GM23338 (cell line): ENCODE measurements around the gene LAMC3. TPM values are rescaled to one million over a fixed set of nuclear protein-coding genes. Genes with fewer than 3 reads are reported as not detected.
"Not testable (repeated sequence)": the region's sequence is repeated elsewhere in the genome, so short reads cannot be mapped to it uniquely, and the experiment has no call there.

Experiments
- ATAC-seq: fragments of 200-7000 bp; cut with Tn5 transposase; 3 replicates; pipeline ENCODE4 v1.9.1; 2020
- DNase-seq: peaks from one replicate; pipeline ENCODE4 v3.0.0-alpha.2; 2015; ENCODE audit warnings: low spot score
- H2AFZ ChIP-seq: fragments of 200-600 bp; sonication (generic); 2 replicates; pipeline ENCODE4 v1.8.0; 2016; ENCODE audit warnings: antibody characterized with exemption, mild to moderate bottlenecking, moderate library complexity
- H3F3A ChIP-seq: fragments of 200-600 bp; sonication (generic); replicated peaks from 2 replicates; pipeline ENCODE4 v1.8.0; 2017; ENCODE audit warnings: antibody characterized with exemption, mixed run types, low read depth
- H3K27ac ChIP-seq: fragments of 200-600 bp; sonication (generic); 2 replicates; pipeline ENCODE4 v1.6.1; 2016; ENCODE audit warnings: low read depth
- H3K27me3 ChIP-seq: fragments of 200-600 bp; sonication (generic); 2 replicates; pipeline ENCODE4 v1.8.0; 2016; ENCODE audit warnings: mild to moderate bottlenecking, mixed run types, moderate library complexity; ENCODE audit not compliant: insufficient read depth
- H3K36me3 ChIP-seq: fragments of 200-600 bp; sonication (generic); 2 replicates; pipeline ENCODE4 v1.8.0; 2016; ENCODE audit warnings: mild to moderate bottlenecking; ENCODE audit not compliant: insufficient read depth
- H3K4me1 ChIP-seq: fragments of 200-600 bp; sonication (generic); 2 replicates; pipeline ENCODE4 v1.8.0; 2016; ENCODE audit warnings: mild to moderate bottlenecking, moderate library complexity; ENCODE audit not compliant: insufficient read depth
- H3K4me2 ChIP-seq: fragments of 200-600 bp; sonication (generic); 2 replicates; pipeline ENCODE4 v1.7.1; 2017; ENCODE audit warnings: mixed run types
- H3K4me3 ChIP-seq: fragments of 200-600 bp; sonication (generic); 2 replicates; pipeline ENCODE4 v1.6.1; 2016; ENCODE audit warnings: mixed run types
- H3K79me2 ChIP-seq: fragments of 200-600 bp; sonication (generic); replicated peaks from 2 replicates; pipeline ENCODE4 v1.8.0; 2017; ENCODE audit warnings: mild to moderate bottlenecking; ENCODE audit not compliant: insufficient read depth
- H3K9me2 ChIP-seq: fragments of 200-600 bp; sonication (generic); 2 replicates; pipeline ENCODE4 v1.8.0; 2017; ENCODE audit not compliant: insufficient read depth
- H4K20me1 ChIP-seq: fragments of 200-600 bp; sonication (generic); replicated peaks from 2 replicates; pipeline ENCODE4 v1.8.0; 2017; ENCODE audit warnings: mild to moderate bottlenecking; ENCODE audit not compliant: insufficient read depth
- H3K27ac Mint-ChIP-seq: 2 replicates; pipeline ENCODE4 v1.8.0; 2020; ENCODE audit warnings: inconsistent platforms, mild to moderate bottlenecking, moderate library complexity, mixed read lengths
- H3K27me3 Mint-ChIP-seq: 3 replicates; pipeline ENCODE4 v1.8.0; 2022; ENCODE audit warnings: low read depth, mild to moderate bottlenecking, moderate library complexity, mixed read lengths, inconsistent platforms; ENCODE audit not compliant: insufficient read depth, poor library complexity
- H3K36me3 Mint-ChIP-seq: 3 replicates; pipeline ENCODE4 v1.8.0; 2021; ENCODE audit warnings: low read depth, mild to moderate bottlenecking, inconsistent platforms, moderate library complexity, mixed read lengths
- H3K4me1 Mint-ChIP-seq: 3 replicates; pipeline ENCODE4 v1.8.0; 2020; ENCODE audit warnings: mild to moderate bottlenecking, inconsistent platforms, mixed read lengths
- H3K4me3 Mint-ChIP-seq: 3 replicates; pipeline ENCODE4 v1.8.0; 2021; ENCODE audit warnings: moderate library complexity, mild to moderate bottlenecking, inconsistent platforms, mixed read lengths
- H3K9me3 Mint-ChIP-seq: 3 replicates; pipeline ENCODE4 v1.8.0; 2020; ENCODE audit warnings: moderate library complexity, mild to moderate bottlenecking, inconsistent platforms, mixed read lengths
- CREB1 ChIP-seq: fragments of 250-450 bp; sonication (Bioruptor Pico); IDR thresholded peaks from 2 replicates; pipeline ENCODE4 v1.5.0; 2020; ENCODE audit warnings: low read depth, mild to moderate bottlenecking, moderate library complexity
- EZH2 ChIP-seq: fragments of 200-600 bp; sonication (generic); IDR thresholded peaks from one replicate; pipeline ENCODE4 v1.8.0; 2017; ENCODE audit warnings: antibody characterized with exemption, mild to moderate bottlenecking, low read depth; ENCODE audit not compliant: unreplicated experiment
- JUNB ChIP-seq: IDR thresholded peaks from one replicate; pipeline ENCODE4 v1.6.1; 2016; ENCODE audit warnings: antibody characterized with exemption; ENCODE audit not compliant: unreplicated experiment
- NANOG ChIP-seq: IDR thresholded peaks from 2 replicates; pipeline ENCODE4 v1.6.1; 2016; ENCODE audit warnings: antibody characterized with exemption, borderline replicate concordance
- POLR2AphosphoS5 ChIP-seq: IDR thresholded peaks from 2 replicates; pipeline ENCODE4 v1.6.1; 2016; ENCODE audit warnings: antibody characterized with exemption, low read depth
- STAT1 ChIP-seq: IDR thresholded peaks from one replicate; pipeline ENCODE4 v1.6.1; 2016; ENCODE audit warnings: antibody characterized with exemption; ENCODE audit not compliant: unreplicated experiment
- ZNF114 ChIP-seq: fragments of 250-450 bp; sonication (Bioruptor Pico); IDR thresholded peaks from 2 replicates; pipeline ENCODE4 v1.5.0; 2020; ENCODE audit warnings: mild to moderate bottlenecking, moderate library complexity
- ZNF462 ChIP-seq: fragments of 250-450 bp; sonication (Bioruptor Pico); IDR thresholded peaks from 2 replicates; pipeline ENCODE4 v1.5.0; 2020; ENCODE audit warnings: mild to moderate bottlenecking, moderate library complexity
- polyA plus RNA-seq: library from polyadenylated mRNA; unstranded; fragments of >200 nt; fragmentation: Nextera tagmentation; extraction: Ambion mirVana; gene quantifications from 2 replicates; pipeline ENCODE4 v1.2.1, GENCODE V29; 2016
- total RNA-seq: library from RNA; depleted of rRNA; stranded (reverse); fragments of >200 nt; shearing (Covaris generic); gene quantifications from 2 replicates; pipeline ENCODE4 v1.2.3, GENCODE V29; 2014
- TF ChIP-seq, protein P1 (sequence below): IDR thresholded peaks from one replicate; pipeline ENCODE4 v1.6.1; 2018; ENCODE audit warnings: antibody characterized with exemption; ENCODE audit not compliant: unreplicated experiment
- TF ChIP-seq, protein P2 (sequence below), 2 experiments: fragments of 200-600 bp in 1 of 2; sonication (generic) in 1 of 2; conservative IDR thresholded peaks; 2 replicates each; pipeline versions ENCODE4 v1.5.1 to v1.6.1; 2016 to 2017; ENCODE audit warnings: antibody characterized with exemption in 2 of 2, low read depth in 2 of 2, mild to moderate bottlenecking in 2 of 2, moderate library complexity in 1 of 2

Gene LAMC3
- total and polyA plus RNA-seq, 2 experiments from 2014 or later = 9.0 to 27.4 TPM

- H3K4me3 ChIP-seq, H3K36me3 ChIP-seq, H3K27ac Mint-ChIP-seq, H3K9me2 ChIP-seq, H3K27ac ChIP-seq, H3K4me2 ChIP-seq, H3F3A ChIP-seq, H3K4me3 Mint-ChIP-seq, H3K36me3 Mint-ChIP-seq, H2AFZ ChIP-seq, H3K4me1 ChIP-seq, H4K20me1 ChIP-seq, DNase-seq, H3K27me3 ChIP-seq, H3K4me1 Mint-ChIP-seq, H3K79me2 ChIP-seq, ATAC-seq, H3K9me3 Mint-ChIP-seq: not testable (repeated sequence)
- peaks cover 11% of the 10 kb centered on the region for H3K27me3 Mint-ChIP-seq
Measured at GRCh38 chr9:131034749-131035148, 25.8 kb downstream of the LAMC3 start.

DNA sequence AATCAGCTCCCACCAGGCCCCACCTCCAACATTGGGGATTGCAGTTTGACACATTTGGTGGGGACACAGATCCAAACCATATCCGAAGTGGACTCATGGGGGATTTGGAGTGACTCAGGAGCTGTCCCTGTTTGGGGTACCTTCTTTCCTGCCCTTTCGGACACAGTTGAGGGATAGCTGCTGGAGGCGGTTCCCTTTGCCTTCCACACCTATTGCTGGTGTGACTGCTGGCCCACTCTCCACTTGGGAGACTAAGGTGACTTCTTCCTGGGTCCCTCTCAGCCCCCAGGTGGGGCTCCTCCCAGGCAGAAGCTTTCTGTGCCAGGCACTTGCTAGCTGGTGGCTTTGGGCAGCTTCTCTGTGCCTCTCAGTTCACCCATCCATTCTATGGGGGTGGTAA lies 26.6 kb downstream of the LAMC3 start:
- no peaks in the 10 kb centered on the region for H3K27me3 ChIP-seq
- Mint-ChIP-seq H3K4me3 (no peak overlapping the region), H3K36me3 (no peaks in the 10 kb centered on the region; the same call in 2 of the 3 replicates), H3K27me3 (peaks cover 16% of the 10 kb centered on the region), H3K4me1 (no peaks in the 10 kb centered on the region; the same call in 1 of the 3 replicates), H3K9me3 (peaks cover 3% of the 10 kb centered on the region; the same call in 1 of the 3 replicates), H3K27ac (no peak overlapping the region)
- ATAC-seq = no peak
- H2AFZ ChIP-seq = no peak overlapping the region
- H3K9me2 ChIP-seq = no peaks in the 10 kb centered on the region
- H3K4me2 ChIP-seq = no peak overlapping the region
- no peak overlapping the region for H3K4me3 ChIP-seq
- H3K27ac ChIP-seq = no peak overlapping the region
- H3F3A ChIP-seq = no peaks in the 10 kb centered on the region
- TF ChIP-seq, protein P1, sequence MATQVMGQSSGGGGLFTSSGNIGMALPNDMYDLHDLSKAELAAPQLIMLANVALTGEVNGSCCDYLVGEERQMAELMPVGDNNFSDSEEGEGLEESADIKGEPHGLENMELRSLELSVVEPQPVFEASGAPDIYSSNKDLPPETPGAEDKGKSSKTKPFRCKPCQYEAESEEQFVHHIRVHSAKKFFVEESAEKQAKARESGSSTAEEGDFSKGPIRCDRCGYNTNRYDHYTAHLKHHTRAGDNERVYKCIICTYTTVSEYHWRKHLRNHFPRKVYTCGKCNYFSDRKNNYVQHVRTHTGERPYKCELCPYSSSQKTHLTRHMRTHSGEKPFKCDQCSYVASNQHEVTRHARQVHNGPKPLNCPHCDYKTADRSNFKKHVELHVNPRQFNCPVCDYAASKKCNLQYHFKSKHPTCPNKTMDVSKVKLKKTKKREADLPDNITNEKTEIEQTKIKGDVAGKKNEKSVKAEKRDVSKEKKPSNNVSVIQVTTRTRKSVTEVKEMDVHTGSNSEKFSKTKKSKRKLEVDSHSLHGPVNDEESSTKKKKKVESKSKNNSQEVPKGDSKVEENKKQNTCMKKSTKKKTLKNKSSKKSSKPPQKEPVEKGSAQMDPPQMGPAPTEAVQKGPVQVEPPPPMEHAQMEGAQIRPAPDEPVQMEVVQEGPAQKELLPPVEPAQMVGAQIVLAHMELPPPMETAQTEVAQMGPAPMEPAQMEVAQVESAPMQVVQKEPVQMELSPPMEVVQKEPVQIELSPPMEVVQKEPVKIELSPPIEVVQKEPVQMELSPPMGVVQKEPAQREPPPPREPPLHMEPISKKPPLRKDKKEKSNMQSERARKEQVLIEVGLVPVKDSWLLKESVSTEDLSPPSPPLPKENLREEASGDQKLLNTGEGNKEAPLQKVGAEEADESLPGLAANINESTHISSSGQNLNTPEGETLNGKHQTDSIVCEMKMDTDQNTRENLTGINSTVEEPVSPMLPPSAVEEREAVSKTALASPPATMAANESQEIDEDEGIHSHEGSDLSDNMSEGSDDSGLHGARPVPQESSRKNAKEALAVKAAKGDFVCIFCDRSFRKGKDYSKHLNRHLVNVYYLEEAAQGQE = no peak
- TF ChIP-seq JUNB (no peak), ZNF114 (no peak), POLR2AphosphoS5 (no peak), CREB1 (no peak), ZNF462 (CRISPR knock-in tag) (no peak), STAT1 (no peak), NANOG (no peak), EZH2 (no peak)
- TF ChIP-seq, protein P2, sequence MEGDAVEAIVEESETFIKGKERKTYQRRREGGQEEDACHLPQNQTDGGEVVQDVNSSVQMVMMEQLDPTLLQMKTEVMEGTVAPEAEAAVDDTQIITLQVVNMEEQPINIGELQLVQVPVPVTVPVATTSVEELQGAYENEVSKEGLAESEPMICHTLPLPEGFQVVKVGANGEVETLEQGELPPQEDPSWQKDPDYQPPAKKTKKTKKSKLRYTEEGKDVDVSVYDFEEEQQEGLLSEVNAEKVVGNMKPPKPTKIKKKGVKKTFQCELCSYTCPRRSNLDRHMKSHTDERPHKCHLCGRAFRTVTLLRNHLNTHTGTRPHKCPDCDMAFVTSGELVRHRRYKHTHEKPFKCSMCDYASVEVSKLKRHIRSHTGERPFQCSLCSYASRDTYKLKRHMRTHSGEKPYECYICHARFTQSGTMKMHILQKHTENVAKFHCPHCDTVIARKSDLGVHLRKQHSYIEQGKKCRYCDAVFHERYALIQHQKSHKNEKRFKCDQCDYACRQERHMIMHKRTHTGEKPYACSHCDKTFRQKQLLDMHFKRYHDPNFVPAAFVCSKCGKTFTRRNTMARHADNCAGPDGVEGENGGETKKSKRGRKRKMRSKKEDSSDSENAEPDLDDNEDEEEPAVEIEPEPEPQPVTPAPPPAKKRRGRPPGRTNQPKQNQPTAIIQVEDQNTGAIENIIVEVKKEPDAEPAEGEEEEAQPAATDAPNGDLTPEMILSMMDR (conservative IDR thresholded peaks at IDR 0.05; ENCODE audit: low read depth in 2 of 2) = no peak
- no peak for DNase-seq
- no peaks in the 10 kb centered on the region for H3K36me3 ChIP-seq
- H4K20me1 ChIP-seq = no peaks in the 10 kb centered on the region
- no peaks in the 10 kb centered on the region for H3K79me2 ChIP-seq
- H3K4me1 ChIP-seq = no peaks in the 10 kb centered on the region
